ENCODE results near the gene KIRREL3. TPM values are rescaled to one million over a fixed set of nuclear protein-coding genes. Genes with fewer than 3 reads are reported as not detected.

The KIRREL3 gene
- total and polyA plus RNA-seq, 9 donors, result 0.25 to 5.3 (median 0.48) TPM

GRCh38 chr11:126527651-126528050, 472.9 kb downstream of the KIRREL3 start:
- H3K9me3 ChIP-seq, result no peaks in the 10 kb centered on the region
- no peaks in the 10 kb centered on the region for H3K36me3 ChIP-seq
- 83 to 86% (median 84%) methylated on average over 5 of the region's 5 CpGs for WGBS, 3 donors
- no peaks in the 10 kb centered on the region for H3K27me3 ChIP-seq
- H3K4me1 ChIP-seq (ENCODE audit: insufficient read depth), result no peaks in the 10 kb centered on the region
- H3K27ac ChIP-seq, result no peak overlapping the region
- intact Hi-C loops (cut with DNase I), result no loop called here
- TF ChIP-seq POLR2A (IDR thresholded peaks at IDR 0.05) (no peak), EP300 (IDR thresholded peaks at IDR 0.05) (no peak), CTCF (IDR thresholded peaks at IDR 0.05) (no peak)
- no peak for DNase-seq
- no peak overlapping the region for H3K4me3 ChIP-seq

- H3K27me3 ChIP-seq, result no peaks in the 10 kb centered on the region
- H3K36me3 ChIP-seq, result no peaks in the 10 kb centered on the region
- no peak for DNase-seq
- no peak for TF ChIP-seq POLR2A (IDR thresholded peaks at IDR 0.05)
- TF ChIP-seq EP300 (IDR thresholded peaks at IDR 0.05), result no peak
- no peak for TF ChIP-seq CTCF (IDR thresholded peaks at IDR 0.05)
- H3K27ac ChIP-seq, result no peak overlapping the region
- no peaks in the 10 kb centered on the region for H3K9me3 ChIP-seq
- 80 to 94% (median 84%) methylated on average over 10 of the region's 10 CpGs for WGBS, 3 donors
- no peak overlapping the region for H3K4me3 ChIP-seq
- intact Hi-C loops (cut with DNase I), result no loop called here
- H3K4me1 ChIP-seq (ENCODE audit: insufficient read depth), result no peaks in the 10 kb centered on the region
These were observed 474.1 kb downstream of the KIRREL3 start for GRCh38 chr11:126526471-126526870.

GRCh38 chr11:126525702-126526101, 474.9 kb downstream of the KIRREL3 start:
- WGBS, 3 donors, result 82 to 83% (median 83%) methylated on average over 4 of the region's 4 CpGs
- no peak for TF ChIP-seq CTCF (IDR thresholded peaks at IDR 0.05)
- no peak for TF ChIP-seq EP300 (IDR thresholded peaks at IDR 0.05)
- TF ChIP-seq POLR2A (IDR thresholded peaks at IDR 0.05), result no peak
- DNase-seq, result no peak
- intact Hi-C loops (cut with DNase I), result no loop called here
- no peak overlapping the region for H3K27ac ChIP-seq
- no peak overlapping the region for H3K4me3 ChIP-seq
- no peaks in the 10 kb centered on the region for H3K9me3 ChIP-seq
- H3K4me1 ChIP-seq (ENCODE audit: insufficient read depth), result no peaks in the 10 kb centered on the region
- no peaks in the 10 kb centered on the region for H3K36me3 ChIP-seq
- H3K27me3 ChIP-seq, result no peaks in the 10 kb centered on the region

GRCh38 chr11:126525216-126525615, 475.4 kb downstream of the KIRREL3 start:
- no peak overlapping the region for H3K4me3 ChIP-seq
- H3K36me3 ChIP-seq, result no peaks in the 10 kb centered on the region
- no peaks in the 10 kb centered on the region for H3K9me3 ChIP-seq
- H3K27ac ChIP-seq, result no peak overlapping the region
- no peak for TF ChIP-seq EP300 (IDR thresholded peaks at IDR 0.05)
- no peak for TF ChIP-seq CTCF (IDR thresholded peaks at IDR 0.05)
- 76 to 80% (median 78%) methylated on average over 10 of the region's 10 CpGs for WGBS, 3 donors
- H3K4me1 ChIP-seq (ENCODE audit: insufficient read depth), result no peaks in the 10 kb centered on the region
- no peaks in the 10 kb centered on the region for H3K27me3 ChIP-seq
- intact Hi-C loops (cut with DNase I), result no loop called here
- no peak for DNase-seq

All from ovary (tissue), 9 donors.